GM10266 (cell line): ENCODE data around the gene PRDM16.

ENCODE experiments used
- DNase-seq: peaks from one replicate; pipeline ENCODE4 v3.0.0; 2012; ENCODE audit errors: extremely low spot score
- TF ChIP-seq, protein P1 (sequence below): IDR thresholded peaks from 2 replicates; pipeline ENCODE4 v1.5.1; 2012; ENCODE audit warnings: mild to moderate bottlenecking, low read depth; ENCODE audit not compliant: control insufficient read depth, insufficient read depth; ENCODE audit errors: missing control alignments

Gene PRDM16

GRCh38 chr1:3436901-3437300 is 367.9 kb downstream of the PRDM16 start:
- TF ChIP-seq, protein P1, sequence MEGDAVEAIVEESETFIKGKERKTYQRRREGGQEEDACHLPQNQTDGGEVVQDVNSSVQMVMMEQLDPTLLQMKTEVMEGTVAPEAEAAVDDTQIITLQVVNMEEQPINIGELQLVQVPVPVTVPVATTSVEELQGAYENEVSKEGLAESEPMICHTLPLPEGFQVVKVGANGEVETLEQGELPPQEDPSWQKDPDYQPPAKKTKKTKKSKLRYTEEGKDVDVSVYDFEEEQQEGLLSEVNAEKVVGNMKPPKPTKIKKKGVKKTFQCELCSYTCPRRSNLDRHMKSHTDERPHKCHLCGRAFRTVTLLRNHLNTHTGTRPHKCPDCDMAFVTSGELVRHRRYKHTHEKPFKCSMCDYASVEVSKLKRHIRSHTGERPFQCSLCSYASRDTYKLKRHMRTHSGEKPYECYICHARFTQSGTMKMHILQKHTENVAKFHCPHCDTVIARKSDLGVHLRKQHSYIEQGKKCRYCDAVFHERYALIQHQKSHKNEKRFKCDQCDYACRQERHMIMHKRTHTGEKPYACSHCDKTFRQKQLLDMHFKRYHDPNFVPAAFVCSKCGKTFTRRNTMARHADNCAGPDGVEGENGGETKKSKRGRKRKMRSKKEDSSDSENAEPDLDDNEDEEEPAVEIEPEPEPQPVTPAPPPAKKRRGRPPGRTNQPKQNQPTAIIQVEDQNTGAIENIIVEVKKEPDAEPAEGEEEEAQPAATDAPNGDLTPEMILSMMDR, result no peak
- DNase-seq, result no peak

DNA sequence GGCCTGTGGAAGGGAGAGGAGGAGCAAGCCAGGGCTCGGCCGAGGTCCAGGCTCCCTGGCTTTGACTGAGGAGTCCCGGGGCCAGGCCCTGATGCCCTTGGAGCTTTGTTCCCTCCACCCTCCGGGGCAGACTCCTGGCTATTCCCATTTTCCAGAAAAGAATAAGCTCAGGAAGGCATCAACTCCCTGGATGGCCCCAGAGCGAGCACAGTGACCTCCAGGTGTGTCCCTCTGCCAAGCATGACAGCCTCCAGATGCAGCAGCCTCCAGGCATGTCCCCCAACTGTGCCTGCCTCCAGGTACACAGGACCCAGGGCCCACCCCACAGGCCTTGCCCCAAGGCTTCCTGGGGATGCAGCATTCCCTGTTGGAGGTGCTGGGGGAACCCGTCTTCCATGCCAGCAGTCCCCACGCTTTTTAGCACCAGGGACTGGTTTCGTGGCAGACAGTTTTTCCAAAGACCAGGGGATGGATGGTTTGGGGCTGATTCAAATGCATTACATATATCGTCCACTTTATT is 369.7 kb downstream of the PRDM16 start:
- DNase-seq, result no peak
- TF ChIP-seq, protein P1, result no peak

DNA sequence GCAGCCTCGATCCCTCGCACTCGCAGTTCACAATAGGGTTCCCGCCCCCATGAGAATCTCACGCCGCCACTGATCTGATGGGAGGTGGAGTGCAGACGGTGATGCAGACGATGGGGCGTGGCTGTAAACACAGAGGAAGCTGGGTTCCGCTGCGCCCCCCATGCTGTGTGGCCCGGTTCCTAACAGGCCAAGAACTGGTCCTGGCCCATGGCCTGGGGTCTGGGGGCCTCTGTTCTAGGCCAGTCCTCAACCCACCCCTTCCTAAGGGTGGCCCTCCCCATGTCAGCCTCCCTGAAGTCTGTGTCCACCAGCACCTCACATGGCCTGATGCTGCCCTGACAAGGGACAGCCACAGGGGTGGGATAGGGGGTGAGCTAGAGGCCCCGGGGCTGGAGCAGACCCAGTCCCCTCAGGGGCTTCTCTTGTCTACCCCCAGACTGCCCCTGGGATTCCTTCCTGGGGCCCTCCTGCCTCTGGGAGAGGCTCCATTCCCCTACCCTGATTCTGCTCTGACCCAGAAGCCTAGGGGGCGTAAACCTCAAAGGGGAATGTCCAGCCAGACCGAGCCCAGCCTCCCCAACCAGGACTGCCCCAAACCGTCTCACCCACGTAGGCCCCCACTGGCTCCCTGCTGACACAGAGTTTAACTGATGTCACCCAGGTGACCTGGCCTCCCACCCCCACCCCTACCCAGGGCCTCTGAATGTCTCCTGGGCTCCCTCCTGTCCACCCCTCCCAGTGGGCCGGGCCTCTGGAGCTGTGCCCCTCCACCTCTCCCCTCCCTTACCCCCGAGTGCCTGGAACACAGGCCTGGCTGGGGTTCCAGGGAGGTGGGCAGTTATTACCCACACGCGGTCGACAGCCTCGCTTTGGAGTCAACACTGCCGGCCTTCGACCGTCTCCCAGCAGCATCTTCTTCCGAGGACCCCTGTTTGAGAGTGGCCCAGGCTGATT is 370.6 kb downstream of the PRDM16 start:
- TF ChIP-seq, protein P1, result no peak
- no peak for DNase-seq

DNA sequence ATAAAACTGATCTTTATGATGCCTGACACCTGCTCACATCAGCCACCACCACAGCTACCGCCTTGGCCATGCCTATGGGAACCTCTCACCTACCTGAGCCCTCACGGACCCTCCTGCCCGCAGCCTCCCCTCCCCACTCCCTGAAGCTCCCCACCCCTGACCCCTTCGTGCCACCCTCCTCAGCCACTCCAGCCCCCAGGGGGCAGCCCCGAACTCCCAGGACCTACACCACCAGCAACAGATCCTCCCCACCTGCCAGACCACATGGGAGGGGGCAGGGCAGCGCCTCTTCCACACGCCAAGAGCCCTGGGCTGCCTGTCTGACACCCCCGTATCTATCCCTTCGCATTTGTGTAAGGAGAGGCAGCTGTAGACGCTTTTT is 371.3 kb downstream of the PRDM16 start:
- TF ChIP-seq, protein P1, result no peak
- no peak for DNase-seq

GRCh38 chr1:3440711-3441409 is 371.9 kb downstream of the PRDM16 start:
- TF ChIP-seq, protein P1, result no peak
- DNase-seq, result no peak

DNA sequence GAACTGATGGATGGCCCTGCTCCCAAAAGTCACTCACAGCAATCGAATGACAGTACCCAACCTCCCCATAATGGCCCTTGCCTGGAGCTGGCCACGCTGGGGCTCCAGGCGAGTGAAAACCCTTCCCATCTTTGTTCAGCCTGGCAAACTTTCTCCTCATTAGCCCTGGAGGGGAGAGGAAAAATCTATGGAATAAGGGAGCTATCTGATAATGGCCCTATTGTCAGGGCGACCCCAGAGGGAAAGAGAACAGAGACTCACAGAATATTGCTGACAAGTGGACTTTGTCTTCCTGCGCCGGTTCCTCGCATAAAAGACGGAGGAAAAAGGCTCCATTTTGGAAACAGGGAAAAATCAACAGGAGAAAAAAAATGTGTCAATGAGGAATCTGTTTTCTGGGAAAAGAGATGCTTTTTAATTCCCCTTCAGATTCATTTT is 372.4 kb downstream of the PRDM16 start:
- DNase-seq, result no peak
- TF ChIP-seq, protein P1, result no peak
